Retina (tissue), 1 donor: ENCODE results near the gene PTCH2.
"Not testable (repeated sequence)": the region's sequence is repeated elsewhere in the genome, so short reads cannot be mapped to it uniquely, and the experiment has no call there.

Experiments used
- DNase-seq: peaks from one replicate; pipeline ENCODE4 v3.0.0-alpha.2; 2016

Gene PTCH2

DNA sequence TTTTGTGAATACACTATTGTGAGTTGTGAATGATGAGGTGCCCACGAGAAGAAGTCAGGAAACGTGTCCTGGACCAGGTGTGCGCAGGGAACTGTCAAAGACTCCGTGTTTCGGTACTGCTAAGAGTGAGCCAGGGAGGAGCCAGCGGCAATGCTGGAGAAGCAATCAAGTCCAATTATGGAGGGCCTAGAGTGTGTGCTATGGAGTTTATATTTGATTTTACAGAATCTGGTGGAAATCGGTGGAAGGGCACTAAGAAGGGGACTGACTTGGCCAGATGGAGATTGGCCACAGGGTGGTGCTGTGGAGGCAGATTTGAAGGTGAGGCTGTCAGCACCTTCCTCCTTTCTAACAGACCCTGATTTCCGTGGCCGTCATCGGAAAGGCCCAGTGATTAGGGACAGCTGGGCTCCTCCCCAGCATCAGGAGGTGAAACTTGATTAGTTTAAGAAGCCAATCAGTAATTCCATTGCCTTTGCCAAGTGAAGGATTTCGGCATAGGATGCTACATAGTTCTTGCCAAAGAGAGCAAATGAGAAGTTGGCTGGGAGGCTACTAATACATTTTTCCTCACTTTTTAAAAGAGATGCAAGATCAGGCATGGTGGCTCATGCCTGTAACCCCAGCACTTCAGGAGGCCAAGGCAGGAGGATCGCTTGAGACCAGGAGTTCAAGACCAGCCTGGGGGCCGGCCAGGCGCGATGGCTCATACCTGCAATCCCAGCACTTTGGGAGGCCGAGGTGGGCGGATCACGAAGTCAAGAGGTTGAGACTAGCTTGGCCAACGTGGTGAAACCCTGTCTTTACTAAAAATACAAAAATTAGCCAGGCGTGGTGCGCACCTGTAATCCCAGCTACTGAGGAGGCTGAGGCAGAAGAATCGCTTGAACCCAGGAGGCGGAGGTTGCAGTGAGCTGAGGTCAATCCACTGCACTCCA, 7.0 kb downstream of the PTCH2 start:
- peak; percentile 78 for DNase-seq

DNA sequence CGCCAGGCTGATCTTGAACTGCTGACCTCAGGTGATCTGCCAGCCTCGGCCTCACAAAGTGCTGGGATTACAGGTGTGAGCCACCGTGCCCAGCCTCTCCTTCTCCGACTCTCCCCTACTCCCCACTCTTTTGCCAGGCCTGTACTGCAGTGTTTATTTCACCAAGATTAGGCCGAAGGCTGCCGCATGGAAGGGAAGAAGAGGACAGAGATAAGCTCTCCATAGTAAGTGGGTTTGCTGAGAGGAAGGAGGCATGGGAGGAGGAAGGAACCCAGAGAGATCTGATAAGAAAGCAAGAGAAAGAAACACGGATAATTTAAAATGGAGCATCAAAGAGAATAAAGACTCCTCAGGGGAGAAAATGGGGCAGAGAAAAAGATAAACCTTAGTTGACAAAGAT, 8.7 kb downstream of the PTCH2 start:
- DNase-seq = no peak

DNA sequence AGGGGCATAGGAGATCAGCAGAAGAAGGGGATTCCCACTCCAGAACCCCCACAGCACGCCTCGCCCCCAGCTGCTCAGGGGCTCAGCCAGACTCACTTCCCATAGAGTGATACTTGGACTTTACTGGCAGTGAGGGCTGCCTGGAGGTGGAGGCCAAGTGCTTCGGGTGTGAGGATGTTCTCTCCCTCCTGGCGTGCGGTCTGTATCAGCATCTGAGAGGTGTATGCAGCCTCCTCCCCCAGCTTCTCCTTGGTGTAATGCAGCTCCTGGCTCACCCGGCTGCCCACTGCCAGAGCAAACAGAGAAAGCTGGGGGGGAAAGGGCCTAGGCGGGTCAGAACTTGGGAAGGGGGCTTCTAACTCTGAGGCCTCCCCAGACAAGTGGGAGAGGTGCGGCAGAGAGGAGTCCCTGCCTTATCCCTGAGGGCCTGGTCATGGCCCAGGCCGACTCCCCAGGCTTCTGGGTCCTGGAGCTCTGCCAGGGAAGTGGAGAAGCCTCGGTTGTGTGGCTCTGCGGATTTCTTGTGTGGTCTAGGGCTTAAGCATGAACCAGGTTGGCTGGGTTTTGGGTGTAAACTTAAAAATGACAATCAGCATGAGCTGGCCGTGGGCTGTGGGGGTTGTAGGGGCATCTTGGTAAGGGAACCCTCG, 10.9 kb downstream of the PTCH2 start:
- no peak for DNase-seq

DNA sequence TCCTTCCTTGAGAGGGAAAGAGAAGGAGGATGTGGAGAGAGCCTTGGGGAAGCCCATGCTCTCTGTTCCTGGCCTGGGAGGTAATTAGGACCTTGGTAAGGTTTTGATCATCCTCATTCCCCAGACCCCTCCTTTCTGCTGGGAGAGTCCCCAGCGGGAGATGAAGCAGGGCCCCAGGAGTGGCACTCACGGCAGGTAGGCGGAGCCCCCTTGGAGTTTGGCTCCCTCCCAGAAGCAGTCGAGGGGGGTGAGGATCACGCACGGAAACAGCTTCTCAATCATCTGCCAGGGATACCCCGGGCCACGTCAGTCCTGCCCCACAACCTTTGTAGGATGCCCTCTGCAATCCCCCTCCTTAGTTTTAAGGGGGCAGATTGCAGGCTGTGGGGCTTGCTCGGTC, 11.5 kb downstream of the PTCH2 start:
- no peak for DNase-seq

DNA sequence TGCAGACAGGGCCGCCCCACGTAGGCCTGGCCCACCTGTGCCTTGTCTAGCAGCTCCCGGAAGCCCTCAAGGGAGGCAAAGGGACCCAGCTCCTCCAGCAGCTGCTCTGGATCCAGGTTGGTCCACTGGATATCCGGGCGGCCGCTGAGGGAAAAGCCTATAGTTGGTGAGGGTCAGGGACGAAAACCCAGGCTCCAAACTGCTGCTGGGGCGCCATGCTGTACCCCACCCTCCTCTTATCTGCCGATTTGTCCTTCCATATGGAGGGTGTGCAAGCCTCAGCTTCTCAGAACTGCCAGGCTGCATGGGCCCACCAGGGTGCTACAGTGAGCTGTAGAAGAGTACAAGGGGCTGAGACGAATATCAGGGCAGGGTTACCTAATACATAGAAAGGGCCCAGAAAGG, 12.2 kb downstream of the PTCH2 start:
- DNase-seq = no peak

DNA sequence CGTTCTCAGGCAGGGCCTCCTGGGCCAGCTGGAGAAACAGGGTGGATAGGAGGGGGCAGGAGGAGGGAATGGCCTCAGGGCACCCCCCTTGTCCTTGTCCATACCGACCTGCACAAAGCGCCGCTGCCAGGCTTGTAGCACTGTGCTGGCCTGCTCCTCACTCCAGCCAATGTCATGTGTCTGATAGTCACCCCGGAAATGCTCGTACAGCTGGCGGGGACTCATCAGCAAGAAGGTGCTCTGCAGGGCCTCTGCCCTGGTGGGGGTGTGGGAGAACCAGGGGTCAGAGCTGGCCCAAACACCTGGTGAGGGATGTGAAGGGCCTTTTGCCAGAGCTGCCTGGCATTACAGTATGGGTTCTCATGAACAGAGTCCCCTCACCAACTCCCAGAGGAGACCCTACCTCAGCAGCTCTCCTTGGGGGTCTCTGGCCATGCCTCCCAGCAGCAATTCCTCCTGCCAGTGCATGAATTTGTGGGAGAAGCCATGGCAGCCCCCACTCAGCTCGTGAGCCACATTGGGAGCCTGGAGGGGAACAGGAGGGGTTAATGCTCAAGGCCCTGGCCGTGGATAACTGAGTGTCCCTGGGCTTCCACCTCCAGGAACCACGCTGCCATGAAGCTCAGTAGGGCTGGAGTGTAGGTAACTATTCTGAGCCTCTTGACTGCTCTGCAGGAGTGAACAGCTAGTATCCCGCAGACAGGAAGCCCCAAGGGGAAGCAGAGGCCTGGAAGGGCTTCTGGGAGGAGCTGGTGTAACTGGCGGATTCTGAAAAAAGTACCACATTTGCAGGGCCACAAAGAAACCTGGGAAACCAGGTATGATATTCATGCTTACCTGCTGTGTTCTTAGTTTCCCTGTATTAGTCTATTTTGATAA, 13.3 kb downstream of the PTCH2 start:
- DNase-seq = no peak

DNA sequence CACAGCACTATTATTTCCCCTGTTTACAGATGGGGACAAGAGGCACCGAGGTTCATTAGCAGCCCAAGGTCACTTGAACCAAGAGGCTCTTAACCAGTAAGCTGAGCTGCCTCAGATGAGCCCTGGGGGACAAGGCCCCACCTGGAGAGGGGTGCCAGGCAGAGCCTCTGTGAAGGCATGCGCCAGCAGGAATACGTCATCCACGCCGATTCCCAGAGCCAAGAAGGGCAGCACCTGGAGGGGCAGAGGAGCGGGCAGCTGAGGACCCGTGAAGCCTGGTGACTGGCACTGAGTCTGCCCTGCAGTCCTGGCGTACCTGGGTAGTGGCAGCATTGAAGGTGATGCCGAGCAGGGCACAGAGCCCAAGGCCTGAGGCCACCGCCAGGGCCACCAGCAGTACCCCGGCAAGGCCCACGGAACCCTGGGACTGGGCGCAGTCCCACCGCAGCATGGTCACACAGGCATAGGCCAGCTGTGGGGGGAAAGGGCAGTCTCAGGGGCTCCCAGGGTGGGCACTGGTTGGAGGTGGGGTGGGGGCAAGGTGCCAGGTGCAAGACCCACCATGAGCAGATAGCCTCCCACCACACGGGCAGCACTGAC, 14.1 kb downstream of the PTCH2 start:
- no peak for DNase-seq

DNA sequence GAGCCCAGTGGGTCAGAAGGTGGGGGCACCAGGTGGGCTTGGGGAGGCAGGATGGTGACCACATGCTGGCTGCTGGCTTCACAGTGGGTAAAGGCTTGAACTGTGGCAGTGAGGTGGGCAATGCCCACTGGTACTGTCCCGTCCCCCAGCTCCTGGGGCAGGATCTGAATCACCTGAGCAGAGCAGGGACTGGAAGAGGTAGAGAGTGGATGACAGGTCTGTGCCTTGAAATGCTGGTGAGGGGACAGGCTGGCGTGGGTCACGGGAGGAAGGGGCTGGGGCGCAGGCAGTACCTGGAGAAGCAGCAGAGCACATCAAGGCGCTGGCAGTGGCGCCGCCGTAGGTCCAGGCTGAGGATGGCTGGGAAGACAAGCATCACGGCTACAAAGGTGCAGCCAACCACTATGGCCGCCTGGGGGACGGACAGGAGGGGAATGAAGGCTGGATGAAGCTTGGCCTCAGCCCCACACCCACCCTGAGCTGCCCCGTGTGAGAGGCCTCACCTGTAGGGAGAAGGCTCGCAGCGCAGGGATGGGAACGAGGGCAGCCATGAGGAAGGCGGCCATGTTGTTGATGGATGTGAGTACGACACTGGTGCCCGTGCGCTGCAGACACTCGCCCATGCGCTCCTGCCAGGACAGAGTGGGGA, 14.9 kb downstream of the PTCH2 start:
- no peak for DNase-seq

DNA sequence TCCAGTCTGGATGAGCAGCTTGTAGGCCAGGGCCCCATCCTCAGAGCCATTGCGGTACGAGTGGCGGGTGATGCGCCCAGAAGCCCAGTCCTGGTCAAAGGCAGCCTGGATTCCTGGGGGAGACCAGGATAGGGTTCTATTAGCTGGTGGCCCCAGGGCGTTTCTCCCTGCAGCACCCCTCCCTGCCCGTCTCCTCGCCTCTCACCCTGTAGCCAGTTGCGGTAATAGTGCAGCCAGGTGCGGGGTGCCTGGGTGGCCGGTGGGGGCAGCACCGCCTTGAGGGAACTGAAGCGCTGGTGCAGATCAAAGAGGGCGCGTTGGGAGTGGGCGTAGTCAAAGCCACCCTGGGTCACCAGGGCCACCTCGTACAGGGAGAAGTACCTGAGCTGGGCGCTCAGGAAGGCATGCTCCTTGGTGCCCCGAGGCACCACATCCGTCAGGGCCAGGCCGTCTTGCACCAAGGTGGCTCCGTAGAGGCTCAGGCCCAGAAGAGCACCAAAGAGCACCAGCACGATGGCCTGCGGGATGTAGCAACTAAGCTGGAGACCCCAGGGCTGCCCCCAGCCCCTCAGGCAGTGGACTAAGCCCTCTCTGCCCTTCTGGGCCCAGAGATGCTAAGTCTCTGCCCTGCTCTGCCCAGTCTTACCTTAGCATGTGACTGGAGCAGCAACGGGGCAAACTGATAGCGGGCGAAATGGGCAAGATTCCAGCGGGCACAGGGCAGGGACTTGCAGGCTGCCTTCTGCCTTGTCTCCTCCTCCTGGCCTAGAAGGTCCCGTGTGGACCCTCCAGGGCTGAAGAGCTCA, 15.7 kb downstream of the PTCH2 start:
- DNase-seq = no peak

DNA sequence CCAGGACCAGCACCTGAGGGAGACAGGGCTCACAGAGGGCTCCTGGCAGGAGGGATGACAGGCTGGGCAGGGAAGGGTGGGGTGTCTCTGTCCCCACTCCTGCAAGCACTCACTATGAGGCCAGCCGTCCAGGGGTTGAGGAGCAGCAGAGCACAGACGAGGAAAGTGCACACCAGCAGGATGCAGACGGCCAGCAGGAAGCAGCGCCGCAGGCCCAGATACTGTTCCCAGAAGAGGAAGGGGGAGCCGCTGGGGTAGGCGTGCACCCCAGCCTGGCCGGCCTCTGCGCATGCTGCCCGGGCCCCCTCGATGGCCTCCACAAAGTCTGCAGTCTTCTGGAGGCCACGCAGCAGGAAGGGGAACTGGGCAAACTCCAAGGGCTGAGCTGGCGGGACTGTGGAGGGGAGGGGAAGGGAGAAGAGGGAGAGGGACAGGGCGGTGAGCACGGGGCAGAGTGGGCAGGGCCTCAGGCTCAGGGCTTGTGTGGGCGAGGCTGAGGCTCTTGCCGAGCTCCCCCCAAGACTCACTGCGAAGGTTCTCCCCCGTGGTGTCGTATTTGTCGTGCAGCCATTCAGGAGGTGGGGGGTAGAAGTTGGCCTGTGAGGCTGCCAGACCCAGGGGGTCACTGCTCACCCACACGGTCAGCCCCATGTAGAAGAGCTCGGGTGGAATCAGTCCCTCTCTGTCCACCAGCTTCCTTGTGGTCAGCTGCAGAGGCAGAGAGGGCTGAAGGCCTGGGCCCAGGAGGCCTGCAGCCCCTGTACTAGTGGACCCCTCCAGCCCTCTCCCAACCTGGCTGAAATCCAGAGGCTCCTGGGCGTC, 16.5 kb downstream of the PTCH2 start:
- DNase-seq = no peak

DNA sequence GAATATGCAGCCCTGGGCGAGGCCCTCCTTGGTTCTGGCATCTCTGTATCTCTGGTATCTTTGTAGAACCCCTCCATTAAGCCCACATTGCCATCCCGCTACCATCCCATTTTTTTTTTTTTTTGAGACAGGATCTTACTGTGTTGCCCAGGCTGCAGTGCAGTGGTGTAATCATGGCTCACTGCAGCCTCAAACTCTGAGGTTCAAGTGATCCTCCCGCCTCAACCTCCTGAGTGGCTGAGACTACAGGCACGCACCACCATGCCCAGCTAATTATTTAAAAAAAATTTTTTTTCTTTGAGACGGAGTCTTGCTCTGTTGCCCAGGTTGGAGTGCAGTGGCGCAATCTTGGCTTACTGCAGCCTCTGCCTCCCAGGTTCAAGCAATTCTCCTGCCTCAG, 18.7 kb downstream of the PTCH2 start:
- DNase-seq = not testable (repeated sequence)

DNA sequence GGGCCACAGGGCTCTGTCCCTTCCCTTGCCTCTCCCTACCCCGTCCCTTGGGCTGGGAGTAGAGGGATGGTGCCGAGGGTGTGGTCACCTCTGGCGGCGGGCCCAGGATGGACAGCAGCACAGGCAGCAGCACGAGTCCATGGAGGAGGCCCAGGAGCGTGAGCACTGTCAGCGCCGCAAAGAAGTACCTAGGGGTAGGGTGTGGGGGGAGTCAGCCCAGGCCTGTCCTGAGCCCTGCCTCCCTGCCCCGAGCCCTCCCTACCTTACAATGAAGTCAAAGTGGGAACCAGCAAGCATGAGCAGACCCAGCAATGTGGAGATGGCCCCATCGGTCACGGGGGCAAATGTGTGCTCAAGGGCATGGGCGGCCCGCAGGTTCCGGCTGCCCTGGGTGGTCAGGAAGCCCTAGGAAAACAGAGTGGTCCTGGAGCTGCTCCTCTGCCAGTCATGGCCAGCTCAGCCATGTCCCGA, 20.0 kb downstream of the PTCH2 start:
- DNase-seq = no peak

DNA sequence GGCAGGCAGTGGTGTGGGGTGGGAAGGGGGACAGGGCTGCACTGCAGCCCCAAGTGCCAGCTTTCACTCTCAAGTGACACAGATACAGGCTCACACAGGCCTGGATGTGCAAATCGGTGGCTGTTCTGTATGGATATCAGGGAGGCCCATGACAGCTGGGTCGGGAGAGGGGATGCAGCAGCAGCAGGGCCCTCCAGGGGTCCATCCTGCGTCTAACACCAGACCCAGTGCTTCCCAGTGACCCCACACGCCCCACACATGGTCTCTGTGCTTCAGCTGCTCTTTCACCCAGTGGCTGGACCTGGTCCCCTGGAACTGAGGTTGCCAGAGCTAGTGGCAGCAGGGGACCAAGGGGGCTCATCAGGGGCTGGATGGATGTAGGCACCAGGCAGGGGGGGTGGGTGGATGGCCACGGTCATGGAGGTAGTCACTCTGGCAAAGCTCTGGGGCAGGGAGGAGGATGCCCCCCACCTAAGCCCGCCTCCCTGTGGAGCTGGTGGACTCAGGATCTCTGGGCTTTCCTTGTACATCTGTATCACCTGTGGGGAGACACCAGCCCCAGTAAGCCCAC, 20.8 kb downstream of the PTCH2 start:
- no peak for DNase-seq

DNA sequence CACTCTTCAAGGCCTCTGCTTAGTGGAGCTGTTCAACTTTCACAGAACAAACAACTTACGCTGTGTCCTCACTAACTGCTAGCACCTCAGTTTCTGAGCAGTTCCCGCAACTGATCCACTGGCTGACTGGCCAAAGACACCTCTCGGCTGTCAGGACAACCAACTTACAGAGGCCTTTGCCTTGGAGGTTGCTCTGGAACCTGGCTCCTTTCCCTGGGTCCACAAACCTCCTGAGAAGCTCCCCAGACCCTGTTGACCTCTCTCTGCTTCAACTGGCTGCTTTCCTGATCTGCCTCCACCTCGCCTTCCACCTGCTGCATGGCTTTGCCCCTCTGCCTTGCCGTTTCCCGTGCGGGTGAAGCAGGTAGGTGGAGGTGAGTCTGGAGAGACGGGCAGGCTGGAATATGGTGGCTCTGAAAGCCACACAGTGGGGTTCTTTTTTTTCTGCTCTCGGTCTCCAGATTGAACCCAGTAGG, 21.8 kb downstream of the PTCH2 start:
- DNase-seq = no peak

DNA sequence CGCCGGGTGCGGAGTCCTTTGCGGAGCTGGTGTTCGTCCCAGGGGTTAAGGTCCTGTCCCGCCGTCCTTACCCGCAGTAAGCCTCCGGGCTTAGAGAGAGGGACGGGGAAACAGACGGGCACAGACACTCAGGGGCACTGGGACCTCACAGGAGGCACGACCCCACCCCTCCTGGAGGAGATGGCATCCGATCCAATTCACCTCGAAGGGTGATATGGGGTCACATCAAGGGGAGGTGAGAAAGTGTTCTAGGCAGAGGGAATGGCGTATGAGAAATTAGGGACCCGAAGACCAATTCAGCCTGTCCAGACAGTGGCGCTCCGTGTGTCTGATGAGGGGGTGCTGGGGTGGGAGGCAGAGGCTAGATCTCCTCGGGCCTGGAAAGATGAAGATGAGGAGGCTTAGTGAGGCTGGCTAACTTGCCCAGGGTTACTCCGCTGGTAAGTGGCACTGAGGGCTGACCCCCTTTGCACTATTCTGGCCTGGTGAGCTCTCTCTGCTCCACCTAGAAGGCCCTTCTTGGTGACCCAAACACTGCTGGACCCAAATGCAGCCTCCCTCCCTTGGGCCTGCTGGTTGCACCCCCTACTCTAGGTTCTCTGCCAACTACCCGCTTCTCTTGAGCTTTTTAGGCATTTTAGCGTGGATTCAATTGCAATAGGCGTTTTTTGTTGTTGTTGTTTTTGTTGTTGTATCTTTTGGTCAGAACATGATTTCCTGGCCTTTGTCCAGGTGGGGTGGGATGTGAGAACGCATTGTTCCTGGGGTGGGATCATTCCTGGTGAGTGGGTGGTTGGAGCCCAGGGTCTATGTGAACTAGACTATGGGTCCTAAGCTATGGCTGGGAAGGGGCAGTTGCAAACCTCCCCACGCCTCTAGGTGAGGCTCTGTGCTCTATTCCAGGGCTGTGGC, 22.5 kb downstream of the PTCH2 start:
- DNase-seq = no peak

DNA sequence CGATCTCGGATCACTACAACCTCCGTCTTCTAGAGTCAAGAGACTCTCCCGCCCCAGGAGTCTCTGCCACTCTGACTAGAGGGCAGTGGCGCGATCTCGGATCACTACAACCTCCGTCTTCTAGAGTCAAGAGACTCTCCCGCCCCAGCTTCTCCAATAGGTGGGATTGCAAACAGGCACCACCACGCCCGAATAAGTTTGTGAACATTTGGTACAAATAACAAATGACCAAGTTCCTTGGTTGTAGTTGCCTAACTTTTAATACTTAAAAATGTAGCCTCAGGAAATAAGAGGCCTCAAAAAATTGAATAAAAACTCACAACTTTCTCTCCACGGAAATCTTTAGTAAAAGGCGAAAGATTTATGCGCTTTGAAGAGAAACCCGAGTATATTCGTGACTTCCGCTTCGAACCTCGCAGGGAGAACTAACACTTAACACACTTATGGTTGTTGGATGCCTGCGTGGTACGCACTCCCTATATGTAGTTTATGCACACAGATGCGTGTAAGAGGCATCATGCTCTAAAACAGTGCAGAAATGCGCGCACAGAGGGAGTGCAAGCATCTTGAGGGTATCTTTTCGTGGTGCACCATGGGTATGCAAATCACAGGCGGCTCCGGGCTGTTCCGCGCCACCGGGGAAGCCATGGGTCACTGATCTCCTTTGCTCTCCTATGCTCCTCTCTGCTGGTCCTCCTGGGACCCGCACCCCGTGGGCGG, 23.3 kb downstream of the PTCH2 start:
- peak; percentile 95 for DNase-seq

DNA sequence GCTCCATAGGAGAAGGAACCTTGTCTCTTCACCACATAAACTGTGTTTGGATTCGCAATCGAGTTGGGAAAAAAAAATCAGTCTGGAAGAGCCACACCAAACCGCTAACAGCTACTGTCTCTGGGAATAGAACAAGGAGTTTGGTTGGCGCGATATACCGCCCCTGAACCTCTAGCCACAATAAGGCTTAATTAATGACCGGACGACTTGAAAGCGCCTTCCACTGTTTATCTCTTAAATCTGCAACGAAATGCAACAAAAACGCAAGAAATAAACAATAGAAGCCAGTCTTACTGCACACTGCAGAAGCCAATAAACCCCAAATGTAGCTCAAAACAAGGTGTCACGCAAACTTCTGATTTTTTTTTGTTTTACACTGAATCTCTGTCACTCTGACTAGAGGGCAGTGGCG, 23.9 kb downstream of the PTCH2 start:
- no peak for DNase-seq
